GM18502 (cell line): ENCODE measurements around the gene IFI44L.
A peak's percentile ranks its signal among the peaks of the same experiment; 100 is the strongest.

Source experiments
- ATAC-seq: cut with Tn5 transposase; IDR thresholded peaks from one replicate; pipeline ENCODE4 v1.9.1; 2021; ENCODE audit warnings: mild to moderate bottlenecking; ENCODE audit not compliant: unreplicated experiment, poor library complexity

The IFI44L gene

DNA sequence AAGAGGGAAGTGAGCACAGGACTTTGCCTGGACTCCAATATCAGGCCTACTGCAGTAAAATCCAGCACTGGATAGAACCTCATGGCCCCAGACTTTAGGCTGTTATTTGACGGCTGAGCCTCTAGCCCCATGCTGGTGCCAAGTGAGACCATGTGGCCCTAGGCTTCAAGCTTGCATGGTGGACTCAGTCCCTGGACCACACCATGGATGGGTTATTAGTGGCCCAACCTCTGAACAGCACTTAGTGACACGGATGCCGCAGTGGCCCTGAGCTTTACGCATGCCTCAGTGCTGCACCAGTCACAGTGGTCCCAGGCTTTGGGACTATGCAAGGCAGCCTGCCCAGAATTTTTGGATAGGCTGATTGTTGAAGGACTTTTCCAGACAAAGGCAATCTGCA, 13.0 kb downstream of the IFI44L start:
- no peak for ATAC-seq

DNA sequence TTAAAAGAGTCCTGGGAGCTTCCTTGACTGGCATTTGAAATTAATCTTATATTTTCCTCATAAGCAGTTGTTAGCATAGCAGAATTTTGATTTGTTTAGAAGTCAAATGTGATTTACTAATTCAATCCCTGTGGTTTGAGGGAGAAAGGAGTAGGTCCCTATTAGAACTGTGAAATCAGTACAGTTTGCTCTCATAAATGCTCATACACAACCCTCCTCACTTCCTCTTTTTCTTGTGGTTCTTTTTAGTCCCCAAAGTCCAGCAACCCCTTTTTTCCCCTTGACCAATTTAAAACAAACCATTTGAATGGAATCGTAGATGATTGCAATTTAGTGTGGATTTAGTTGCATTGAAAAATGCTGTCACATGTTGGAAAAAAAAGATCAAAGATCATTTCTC, 20.2 kb downstream of the IFI44L start:
- peak; percentile 77 for ATAC-seq

DNA sequence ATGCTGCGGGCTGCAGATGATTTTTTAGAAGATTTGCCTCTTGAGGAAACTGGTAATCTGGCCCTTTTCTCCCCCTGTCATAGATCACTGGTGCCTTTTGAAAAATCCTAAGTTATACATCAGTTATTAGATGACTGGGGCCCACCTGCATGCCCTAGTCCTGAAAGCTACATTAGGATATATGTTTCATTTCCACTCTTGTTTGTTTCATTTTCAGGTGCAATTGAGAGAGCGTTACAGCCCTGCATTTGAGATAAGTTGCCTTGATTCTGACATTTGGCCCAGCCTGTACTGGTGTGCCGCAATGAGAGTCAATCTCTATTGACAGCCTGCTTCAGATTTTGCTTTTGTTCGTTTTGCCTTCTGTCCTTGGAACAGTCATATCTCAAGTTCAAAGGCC, 21.3 kb downstream of the IFI44L start:
- ATAC-seq, result peak; percentile 48

DNA sequence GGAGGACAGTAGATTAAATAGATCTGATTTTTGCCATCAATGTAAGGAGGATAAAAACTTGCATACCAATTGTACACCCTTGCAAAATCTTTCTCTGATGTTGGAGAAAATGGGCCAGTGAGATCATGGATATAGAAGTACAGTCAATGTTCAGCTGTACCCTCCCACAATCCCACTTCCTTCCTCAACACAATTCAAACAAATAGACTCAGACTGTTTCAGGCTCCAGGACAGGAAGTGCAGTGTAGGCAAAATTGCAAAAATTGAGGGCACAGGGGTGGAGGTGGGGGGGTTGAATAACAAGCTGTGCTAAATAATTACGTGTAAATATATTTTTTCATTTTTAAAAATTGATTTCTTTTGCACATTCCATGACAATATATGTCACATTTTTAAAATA, 25.5 kb downstream of the IFI44L start:
- no peak for ATAC-seq

DNA sequence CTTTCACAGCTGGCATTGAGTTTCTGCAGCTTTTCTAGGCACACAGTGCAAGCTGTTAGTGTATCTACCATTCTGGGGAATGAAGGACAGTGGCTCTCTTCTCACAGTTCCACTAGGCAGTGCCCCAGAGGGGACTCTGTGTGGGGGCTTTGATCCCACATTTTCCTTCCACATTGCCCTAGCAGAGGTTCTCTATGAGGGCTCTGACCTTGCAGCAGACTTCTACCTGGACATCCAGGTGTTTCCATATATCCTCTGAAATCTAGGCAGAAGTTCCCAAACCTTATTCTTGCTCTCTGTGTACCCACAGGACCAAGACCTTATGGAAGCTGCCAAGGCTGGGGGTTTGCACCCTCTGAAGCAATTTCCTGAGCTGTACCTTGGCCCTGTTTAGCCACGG, 27.0 kb downstream of the IFI44L start:
- no peak for ATAC-seq

DNA sequence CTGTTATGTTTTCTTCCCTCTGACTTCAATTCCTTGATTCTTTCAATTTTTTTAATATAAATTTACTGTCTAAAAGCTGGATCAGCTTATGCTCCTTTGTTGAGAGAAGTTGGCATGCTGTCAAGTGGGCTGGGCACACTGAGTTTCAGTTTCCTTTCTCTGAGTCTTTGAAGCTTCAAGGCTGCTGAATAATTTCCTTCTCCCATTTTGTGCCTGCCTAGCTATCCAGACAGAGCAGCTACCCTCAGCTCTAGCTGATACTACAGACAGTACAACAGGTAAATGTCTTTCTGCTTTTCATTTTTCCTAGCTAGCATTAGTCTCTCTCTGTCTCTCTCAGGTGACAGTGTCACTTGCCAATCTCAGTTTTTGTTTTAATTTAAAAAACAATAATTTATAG, 29.4 kb downstream of the IFI44L start, which contains the start of gene IFI44:
IFI44 (plus strand) TSS at position 204 of the 400 bp plus-strand sequence. CDS start 365 bp downstream, outside the sequence.
- ATAC-seq, result peak; percentile 89

DNA sequence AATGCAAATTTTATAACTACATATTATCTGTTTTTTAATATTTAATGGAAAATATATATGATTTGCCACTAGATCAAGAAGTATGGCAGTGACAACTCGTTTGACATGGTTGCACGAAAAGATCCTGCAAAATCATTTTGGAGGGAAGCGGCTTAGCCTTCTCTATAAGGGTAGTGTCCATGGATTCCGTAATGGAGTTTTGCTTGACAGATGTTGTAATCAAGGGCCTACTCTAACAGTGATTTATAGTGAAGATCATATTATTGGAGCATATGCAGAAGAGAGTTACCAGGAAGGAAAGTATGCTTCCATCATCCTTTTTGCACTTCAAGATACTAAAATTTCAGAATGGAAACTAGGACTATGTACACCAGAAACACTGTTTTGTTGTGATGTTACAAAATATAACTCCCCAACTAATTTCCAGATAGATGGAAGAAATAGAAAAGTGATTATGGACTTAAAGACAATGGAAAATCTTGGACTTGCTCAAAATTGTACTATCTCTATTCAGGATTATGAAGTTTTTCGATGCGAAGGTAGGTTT, 29.9 kb downstream of the IFI44L start:
- ATAC-seq, result peak; percentile 40

DNA sequence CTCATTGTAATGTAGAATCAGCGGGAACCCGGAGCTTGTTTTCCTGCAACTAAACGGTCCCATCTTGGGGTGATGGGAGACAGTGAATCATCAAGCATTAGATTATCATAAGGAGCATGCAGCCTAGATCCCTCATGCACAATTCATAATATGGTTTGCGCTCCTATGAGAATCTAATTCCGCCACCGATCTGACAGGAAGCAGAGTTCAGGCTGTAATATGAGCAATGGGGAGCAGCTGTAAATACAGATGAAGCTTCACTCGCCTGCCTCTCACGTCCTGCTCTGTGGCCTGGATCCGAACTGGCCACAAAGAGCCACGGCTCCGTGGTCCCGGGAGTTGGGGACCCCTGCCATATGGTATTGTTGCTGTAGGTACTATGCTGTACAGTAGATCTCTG, 31.0 kb downstream of the IFI44L start:
- no peak for ATAC-seq

DNA sequence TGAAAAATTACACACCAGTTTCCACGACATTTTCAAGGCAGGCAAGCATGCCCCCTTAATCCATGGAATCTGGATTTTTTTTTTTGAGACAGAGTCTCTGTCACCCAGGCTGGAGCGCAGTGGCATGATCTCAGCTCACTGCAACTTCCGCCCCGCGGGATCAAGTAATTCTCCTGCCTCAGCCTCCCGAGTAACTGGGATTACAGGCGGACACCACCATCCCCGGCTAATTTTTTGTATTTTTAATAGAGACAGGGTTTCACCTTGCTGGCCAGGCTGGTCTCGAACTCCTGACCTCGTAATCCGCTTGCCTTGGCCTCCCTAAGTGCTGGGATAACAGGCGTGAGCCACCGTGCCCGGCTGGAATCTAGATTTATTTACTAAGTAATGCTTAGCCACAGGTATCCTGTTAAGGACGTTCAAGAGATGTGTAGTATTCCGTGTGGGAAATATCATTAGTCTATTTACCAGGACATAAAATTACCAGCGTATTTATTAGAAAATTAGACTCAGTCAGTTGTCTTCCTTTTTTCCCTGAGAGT, 31.8 kb downstream of the IFI44L start:
- no peak for ATAC-seq

DNA sequence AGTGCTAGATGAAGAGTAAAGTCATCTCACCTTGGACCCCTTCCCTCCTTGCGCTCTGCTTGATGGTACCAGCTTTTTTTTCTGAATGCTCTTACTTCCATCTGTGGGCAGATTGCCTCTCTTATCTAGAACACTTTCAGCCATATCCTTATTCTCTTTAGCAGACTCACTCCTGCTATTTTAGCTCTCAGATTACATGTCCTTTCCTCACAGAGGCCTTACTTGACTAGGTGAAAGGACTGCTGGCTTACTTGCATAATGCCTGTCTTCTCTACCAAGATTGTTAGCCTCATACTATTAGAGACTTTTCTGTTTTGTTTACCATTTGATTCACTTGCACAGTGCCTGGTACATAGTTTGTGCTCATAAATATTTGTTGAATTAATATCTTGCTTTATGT, 38.7 kb downstream of the IFI44L start:
- ATAC-seq, result no peak

DNA sequence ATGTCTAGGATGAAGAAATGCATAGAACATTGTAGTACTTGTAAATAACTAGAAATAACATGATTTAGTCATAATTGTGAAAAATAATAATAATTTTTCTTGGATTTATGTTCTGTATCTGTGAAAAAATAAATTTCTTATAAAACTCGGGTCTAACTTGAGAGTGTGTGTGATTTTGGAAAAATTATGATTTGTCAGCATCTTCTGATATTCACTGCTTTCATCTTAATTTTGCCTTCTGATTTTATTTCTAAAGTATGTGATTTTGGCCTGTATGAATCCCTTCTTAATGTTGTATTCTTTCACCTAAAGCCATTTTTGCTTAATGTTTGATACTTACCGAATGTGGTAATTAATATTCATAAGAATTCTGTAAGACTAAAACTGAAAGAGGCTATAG, 43.7 kb downstream of the IFI44L start:
- ATAC-seq, result no peak

DNA sequence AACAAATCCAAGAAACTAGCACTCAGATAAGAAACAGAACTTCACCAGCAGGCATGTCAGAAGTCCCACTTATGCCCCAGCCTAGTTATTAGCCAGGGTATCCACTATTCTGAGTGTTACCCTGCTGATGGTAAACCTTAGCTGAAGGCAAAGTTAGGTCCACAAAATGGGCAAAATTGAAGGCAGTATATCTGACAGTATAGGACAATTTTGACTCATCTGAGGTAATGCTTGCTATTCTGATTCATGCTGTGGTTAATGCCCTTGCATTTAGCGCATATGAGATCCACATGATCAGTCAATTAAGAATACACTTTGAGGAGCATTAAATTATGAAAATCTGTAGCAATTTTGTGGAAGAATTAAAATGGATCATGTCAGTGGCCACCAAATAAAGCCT, 44.5 kb downstream of the IFI44L start:
- ATAC-seq, result peak; percentile 40

DNA sequence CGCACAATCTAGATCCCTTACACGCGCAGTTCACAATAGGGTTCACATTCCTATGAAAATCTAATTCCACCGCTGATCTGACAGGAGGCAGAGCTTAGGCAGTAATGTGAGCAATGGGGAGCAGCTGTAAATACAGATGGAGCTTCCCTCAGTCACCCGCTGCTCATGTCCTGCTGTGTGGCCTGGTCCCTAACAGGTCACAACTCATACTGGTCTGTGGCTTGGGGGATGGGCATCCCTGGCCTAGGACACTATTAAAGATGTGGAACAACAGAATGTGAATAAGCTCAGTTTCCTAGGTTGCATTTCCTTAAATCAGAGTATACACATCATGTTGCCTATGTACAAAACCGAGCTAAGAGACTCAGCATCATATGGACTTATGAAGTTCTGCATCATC, 45.6 kb downstream of the IFI44L start:
- ATAC-seq, result no peak

DNA sequence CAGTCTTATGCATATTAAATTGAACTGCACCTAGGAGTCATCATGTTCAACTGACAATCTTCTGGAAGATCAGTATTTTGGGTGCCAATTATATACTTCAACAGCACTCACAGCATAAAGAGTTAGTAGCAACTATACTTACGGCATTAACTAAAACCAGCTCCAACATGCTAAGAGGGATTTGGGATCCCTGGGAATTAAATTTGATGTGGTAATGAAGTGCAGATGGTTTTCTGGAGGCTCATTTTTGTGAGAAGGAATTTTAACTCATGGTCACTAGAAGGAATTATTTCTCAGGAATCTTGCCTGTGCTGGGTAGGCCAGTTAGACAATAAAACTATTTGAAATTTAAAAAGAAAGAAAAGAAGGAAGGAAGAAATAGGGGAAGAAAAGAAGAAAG, 47.7 kb downstream of the IFI44L start:
- ATAC-seq, result no peak

DNA sequence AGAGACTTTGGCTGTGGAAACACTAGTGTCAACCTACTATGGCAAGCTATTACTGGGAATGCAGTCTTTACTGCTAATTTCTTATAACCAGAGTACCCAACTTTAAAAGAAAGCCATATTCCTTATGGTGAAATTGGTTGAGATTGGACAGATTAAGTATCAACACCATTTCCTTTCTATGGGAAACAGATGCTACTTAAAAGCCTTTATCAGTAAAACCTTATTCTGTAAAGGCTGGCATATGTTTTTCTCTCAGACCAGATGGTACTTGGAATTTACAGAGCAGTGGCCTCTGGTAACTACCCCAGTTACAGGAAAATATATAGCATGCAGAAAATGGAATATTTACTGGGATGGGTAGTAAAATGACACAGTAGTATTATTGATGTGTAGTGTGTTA, 48.2 kb downstream of the IFI44L start:
- no peak for ATAC-seq

DNA sequence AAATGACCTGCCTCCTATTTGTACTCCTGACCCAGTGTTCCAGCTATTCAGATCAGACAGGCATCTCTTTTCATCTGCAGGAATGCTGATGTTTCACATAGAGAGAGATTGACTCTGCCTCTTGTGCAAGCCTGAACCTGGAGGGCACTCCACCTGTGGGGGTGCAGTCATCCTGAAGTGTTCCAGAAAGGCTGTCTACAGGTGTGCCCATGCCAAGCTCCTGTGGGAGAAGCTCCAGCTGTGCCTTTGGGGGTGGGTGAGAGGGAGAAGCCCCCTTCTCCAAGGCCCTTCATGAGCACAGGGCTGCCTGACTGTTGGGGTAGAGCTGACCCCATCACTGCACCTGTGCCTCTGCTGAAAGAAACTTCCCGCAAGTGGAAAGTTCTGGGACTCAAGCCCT, 52.2 kb downstream of the IFI44L start:
- ATAC-seq, result no peak

DNA sequence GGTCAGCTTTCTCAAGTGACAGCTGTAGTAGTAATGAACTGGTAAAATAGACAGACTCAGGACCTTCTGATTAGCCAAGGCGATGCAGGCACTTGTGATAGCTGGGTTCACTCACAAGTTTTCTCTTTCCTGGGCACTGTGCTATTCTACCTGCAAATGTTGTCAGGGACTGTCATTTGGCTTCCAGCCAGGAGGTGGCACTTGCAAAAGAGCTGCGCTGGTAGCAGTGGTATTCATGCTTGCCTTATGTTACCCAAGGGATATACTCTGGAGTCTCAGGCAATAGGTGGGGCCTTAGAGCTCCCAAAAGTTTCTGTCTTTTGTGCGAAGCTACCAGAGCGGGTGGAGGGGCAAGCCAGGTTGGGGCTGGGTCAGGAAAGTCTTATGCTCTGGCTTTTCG, 52.9 kb downstream of the IFI44L start:
- ATAC-seq, result no peak

DNA sequence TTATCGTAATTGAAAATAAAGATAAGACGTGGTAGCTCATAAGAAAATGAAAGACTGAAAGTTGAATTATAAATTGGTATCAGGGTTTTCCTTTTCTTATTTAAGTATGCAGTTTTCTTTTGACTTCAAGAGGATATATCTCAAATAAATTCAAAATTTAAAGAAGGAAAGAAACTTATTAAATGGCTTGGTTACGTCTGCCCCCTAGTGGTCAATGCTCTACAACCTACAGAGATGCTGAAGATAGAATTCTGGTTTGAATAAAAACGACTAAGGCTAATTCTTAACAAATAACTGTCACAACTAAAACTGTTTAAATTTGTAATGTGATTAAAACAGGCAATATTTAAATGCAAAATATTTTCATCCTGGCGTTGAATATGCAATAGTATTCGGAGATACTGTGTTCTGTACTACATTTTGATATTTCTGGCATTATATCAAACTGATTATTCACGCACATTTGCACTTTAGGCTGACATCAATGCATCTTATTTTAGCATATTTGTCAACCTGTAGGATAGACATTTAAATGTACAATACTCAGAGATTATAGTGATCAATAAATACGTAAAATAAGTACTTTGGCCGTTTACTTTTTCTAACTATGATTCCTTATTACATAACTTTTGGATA, 56.2 kb downstream of the IFI44L start:
- ATAC-seq, result peak; percentile 36

DNA sequence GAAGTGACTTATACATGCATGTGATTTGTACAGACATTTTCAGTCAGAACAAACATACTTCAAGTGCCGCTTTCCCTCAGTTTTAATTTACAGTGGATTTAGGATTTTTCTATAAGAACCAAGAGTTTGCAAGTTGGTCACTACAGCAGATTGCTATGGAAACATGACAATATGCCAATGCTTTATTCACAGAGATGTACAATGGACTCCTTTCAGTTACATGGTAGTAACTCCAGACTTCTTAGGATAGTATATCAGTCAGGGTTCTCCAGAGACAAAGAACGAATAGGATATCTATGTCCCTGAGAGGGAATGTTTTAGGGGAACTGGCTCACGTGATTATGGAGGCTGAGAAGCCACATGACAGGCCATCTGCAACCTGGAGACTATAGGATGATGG, 56.7 kb downstream of the IFI44L start:
- ATAC-seq, result no peak

DNA sequence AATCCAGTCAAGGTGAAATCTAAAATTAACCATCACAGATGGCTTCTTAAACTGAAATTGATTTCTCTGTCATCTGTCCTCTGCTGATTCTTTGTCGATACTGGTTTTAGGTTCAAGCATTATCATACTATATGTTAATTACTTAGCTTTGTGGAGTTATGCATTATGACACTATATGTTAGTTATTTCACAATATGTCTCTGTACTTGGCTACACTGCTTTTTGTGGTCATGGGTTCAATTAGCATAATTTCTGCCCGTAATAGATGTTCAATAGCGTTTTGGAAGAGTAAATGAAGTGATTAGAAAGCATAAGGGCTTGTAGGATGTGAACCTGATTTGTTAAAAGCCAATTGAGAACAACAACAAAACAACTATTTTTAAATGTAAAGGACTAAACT, 57.5 kb downstream of the IFI44L start:
- no peak for ATAC-seq

DNA sequence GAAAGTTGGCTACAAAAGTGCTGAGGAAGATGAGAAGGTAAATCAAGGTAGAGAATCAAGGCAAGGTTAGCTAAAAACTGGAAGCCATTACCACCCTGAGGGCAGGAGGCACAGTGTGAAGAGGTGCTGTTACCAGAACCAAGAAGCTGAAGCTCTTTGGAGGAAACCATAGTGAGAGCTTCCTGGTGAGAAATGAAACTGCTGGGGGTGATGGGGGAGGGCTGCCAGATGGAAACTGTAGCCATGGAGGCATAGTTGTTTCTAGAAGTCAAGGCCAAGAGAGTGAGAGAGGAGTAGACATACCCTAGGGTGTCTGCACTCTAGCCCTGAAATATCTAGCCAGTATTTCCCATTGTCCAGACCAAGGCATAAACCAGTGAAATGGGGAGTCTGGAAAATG, 58.1 kb downstream of the IFI44L start:
- peak; percentile 87 for ATAC-seq

DNA sequence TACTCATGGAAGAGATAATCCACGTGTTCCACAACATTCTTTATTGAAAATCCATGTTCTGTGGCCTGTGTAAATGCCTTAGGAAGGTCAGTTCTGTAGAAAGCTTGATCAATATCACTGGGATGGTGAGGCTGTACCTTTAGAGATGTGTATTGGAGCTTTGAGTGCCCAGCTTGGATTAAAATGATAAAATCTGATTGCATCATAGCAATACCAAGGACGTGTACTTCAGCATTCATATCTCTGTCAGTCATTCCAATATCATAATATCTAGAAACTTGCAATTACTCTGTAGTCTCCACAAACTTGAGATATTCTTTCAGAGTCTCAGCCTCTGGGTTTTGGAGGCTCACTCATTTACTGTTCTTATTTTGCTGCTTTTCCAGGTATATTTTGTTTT, 61.0 kb downstream of the IFI44L start:
- no peak for ATAC-seq
